SU-DHL-6 (cell line): ENCODE measurements around the gene ANAPC2.

ENCODE experiments used
- H2AFZ ChIP-seq: fragments of 200-600 bp; sonication (generic); 2 replicates; pipeline ENCODE4 v1.6.1; 2014; ENCODE audit warnings: low read depth, mild to moderate bottlenecking, moderate library complexity, mixed read lengths, antibody characterized with exemption, low read length; ENCODE audit not compliant: severe bottlenecking
- H3F3A ChIP-seq: fragments of 200-600 bp; shearing (Covaris generic); 2 replicates; pipeline ENCODE4 v1.6.0; 2016; ENCODE audit warnings: antibody characterized with exemption, mild to moderate bottlenecking; ENCODE audit not compliant: insufficient read depth
- H3K27ac ChIP-seq: fragments of 200-600 bp; sonication (generic); 2 replicates; pipeline ENCODE4 v1.5.1; 2016; ENCODE audit warnings: low read depth, mild to moderate bottlenecking, low read length, moderate library complexity, mixed read lengths
- H3K27me3 ChIP-seq: fragments of 200-600 bp; sonication (generic), shearing (Covaris generic); 2 replicates; pipeline ENCODE4 v1.6.0; 2014; ENCODE audit warnings: mild to moderate bottlenecking, low read length
- H3K36me3 ChIP-seq: fragments of 200-600 bp; sonication (generic); 2 replicates; pipeline ENCODE4 v1.6.1; 2014; ENCODE audit warnings: mild to moderate bottlenecking, low read length, mixed read lengths
- H3K4me2 ChIP-seq: fragments of 300-600, 200-600 bp; shearing (Covaris generic), sonication (generic); 2 replicates; pipeline ENCODE4 v1.6.0; 2014; ENCODE audit warnings: low read length, low read depth, mild to moderate bottlenecking; ENCODE audit not compliant: poor library complexity, severe bottlenecking
- H3K4me3 ChIP-seq: fragments of 200-600 bp; sonication (generic); 2 replicates; pipeline ENCODE4 v1.5.1; 2014; ENCODE audit warnings: antibody characterized with exemption, low read length, mild to moderate bottlenecking, mixed read lengths; ENCODE audit not compliant: insufficient read depth, poor library complexity, severe bottlenecking
- H3K79me2 ChIP-seq: fragments of 200-600 bp; sonication (generic); 2 replicates; pipeline ENCODE4 v1.6.1; 2014; ENCODE audit warnings: mild to moderate bottlenecking, low read length, moderate library complexity; ENCODE audit not compliant: insufficient read depth
- H3K9ac ChIP-seq: fragments of 200-600 bp; sonication (generic); 2 replicates; pipeline ENCODE4 v1.7.0; 2014; ENCODE audit warnings: mild to moderate bottlenecking, low read length
- H3K9me2 ChIP-seq: fragments of 200-600 bp; sonication (generic); replicated peaks from 2 replicates; pipeline ENCODE4 v1.6.1; 2014; ENCODE audit warnings: low read length; ENCODE audit not compliant: insufficient read depth
- H3K9me3 ChIP-seq: fragments of 200-600 bp; sonication (generic); 2 replicates; pipeline ENCODE4 v1.6.1; 2014; ENCODE audit warnings: low read length, mixed read lengths; ENCODE audit not compliant: insufficient read depth
- H4K20me1 ChIP-seq: fragments of 200-600 bp; sonication (generic); 2 replicates; pipeline ENCODE4 v1.6.1; 2014; ENCODE audit warnings: low read depth, mild to moderate bottlenecking, antibody characterized with exemption, low read length, moderate library complexity, mixed read lengths
- EZH2phosphoT487 ChIP-seq: fragments of 200-600 bp; sonication (generic), shearing (Covaris generic); conservative IDR thresholded peaks from 2 replicates; pipeline ENCODE4 v1.6.1; 2018; ENCODE audit warnings: mild to moderate bottlenecking, antibody characterized with exemption, low read length, moderate library complexity, mixed read lengths
- TF ChIP-seq, protein P1 (sequence below): fragments of 200-600 bp; sonication (generic); IDR thresholded peaks from one replicate; pipeline ENCODE4 v1.5.1; 2017; ENCODE audit warnings: antibody characterized with exemption, mild to moderate bottlenecking, low read length, moderate library complexity; ENCODE audit not compliant: insufficient read depth, poor library complexity, severe bottlenecking

Gene ANAPC2

GRCh38 chr9:137128862-137129455 is 59.4 kb downstream of the ANAPC2 start:
- Histone ChIP-seq H3K9me2 (no peaks in the 10 kb centered on the region), H3F3A (peaks cover 25% of the 10 kb centered on the region), H3K4me2 (peak overlapping the region; percentile 87), H3K9ac (peak overlapping the region; percentile 81), H3K27ac (peak overlapping the region; percentile 90), H3K27me3 (no peaks in the 10 kb centered on the region), H3K36me3 (no peaks in the 10 kb centered on the region), H3K79me2 (peaks cover 15% of the 10 kb centered on the region), H3K4me3 (peak overlapping the region; percentile 61), H2AFZ (peak overlapping the region; percentile 90), H4K20me1 (no peaks in the 10 kb centered on the region), H3K9me3 (no peaks in the 10 kb centered on the region)
- TF ChIP-seq EZH2phosphoT487, result no peak
- TF ChIP-seq, protein P1, sequence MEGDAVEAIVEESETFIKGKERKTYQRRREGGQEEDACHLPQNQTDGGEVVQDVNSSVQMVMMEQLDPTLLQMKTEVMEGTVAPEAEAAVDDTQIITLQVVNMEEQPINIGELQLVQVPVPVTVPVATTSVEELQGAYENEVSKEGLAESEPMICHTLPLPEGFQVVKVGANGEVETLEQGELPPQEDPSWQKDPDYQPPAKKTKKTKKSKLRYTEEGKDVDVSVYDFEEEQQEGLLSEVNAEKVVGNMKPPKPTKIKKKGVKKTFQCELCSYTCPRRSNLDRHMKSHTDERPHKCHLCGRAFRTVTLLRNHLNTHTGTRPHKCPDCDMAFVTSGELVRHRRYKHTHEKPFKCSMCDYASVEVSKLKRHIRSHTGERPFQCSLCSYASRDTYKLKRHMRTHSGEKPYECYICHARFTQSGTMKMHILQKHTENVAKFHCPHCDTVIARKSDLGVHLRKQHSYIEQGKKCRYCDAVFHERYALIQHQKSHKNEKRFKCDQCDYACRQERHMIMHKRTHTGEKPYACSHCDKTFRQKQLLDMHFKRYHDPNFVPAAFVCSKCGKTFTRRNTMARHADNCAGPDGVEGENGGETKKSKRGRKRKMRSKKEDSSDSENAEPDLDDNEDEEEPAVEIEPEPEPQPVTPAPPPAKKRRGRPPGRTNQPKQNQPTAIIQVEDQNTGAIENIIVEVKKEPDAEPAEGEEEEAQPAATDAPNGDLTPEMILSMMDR, result no peak

DNA sequence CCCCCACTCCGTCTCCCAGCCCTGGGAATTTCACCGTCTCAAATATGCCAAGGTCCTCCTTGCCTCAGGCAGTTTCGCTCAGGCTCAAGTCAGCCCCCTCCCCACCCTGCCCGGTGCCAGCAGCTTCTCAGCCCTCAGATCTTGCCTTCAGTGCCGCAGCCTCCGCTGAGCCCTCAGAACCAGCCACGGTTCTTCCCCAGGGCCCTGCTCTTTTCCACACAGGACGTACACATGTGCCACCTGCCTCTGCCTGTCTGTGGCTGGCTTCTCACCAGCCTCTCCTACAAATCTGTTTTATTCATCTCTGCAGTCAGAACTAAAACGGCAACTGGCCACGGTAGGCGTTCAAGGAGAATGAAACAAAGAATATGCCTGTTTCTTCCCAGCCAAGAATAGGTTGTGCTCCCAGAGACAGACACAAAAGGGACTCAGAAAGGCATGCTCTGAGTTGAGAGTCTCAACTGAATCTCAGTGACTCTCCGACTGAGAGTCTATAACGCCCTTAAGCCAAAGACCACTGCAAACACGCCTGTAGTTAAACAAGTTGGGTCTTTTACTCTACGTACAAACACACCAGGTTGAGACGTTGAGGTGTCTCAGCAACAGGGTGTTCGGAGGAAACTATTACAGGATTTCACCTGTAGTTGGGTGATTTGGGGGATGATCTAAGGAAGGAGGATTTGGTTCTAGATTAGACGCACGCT is 60.0 kb downstream of the ANAPC2 start:
- Histone ChIP-seq H4K20me1 (no peaks in the 10 kb centered on the region), H3K27ac (peak overlapping the region; percentile 90), H3K79me2 (peaks cover 15% of the 10 kb centered on the region), H3K36me3 (no peaks in the 10 kb centered on the region), H3F3A (peaks cover 30% of the 10 kb centered on the region), H3K27me3 (no peaks in the 10 kb centered on the region), H3K4me2 (peak overlapping the region; percentile 87), H3K4me3 (peak overlapping the region; percentile 61), H3K9me2 (no peaks in the 10 kb centered on the region), H3K9me3 (no peaks in the 10 kb centered on the region), H3K9ac (peak overlapping the region; percentile 81), H2AFZ (no peak overlapping the region)
- TF ChIP-seq, protein P1, result no peak
- no peak for TF ChIP-seq EZH2phosphoT487

GRCh38 chr9:137127301-137128157 is 60.8 kb downstream of the ANAPC2 start:
- peak overlapping the region; percentile 28 for H2AFZ ChIP-seq
- TF ChIP-seq, protein P1, result no peak
- TF ChIP-seq EZH2phosphoT487, result no peak
- peak overlapping the region; percentile 90 for H3K27ac ChIP-seq
- H3K4me2 ChIP-seq, result peak overlapping the region; percentile 87
- peaks cover 15% of the 10 kb centered on the region for H3K79me2 ChIP-seq
- peak overlapping the region; percentile 81 for H3K9ac ChIP-seq
- no peaks in the 10 kb centered on the region for H3K27me3 ChIP-seq
- H3K9me2 ChIP-seq, result no peaks in the 10 kb centered on the region
- H3K4me3 ChIP-seq, result peak overlapping the region; percentile 61
- H4K20me1 ChIP-seq, result no peaks in the 10 kb centered on the region
- H3K9me3 ChIP-seq, result no peaks in the 10 kb centered on the region
- no peaks in the 10 kb centered on the region for H3K36me3 ChIP-seq
- peaks cover 37% of the 10 kb centered on the region for H3F3A ChIP-seq
